HG03108 (cell line): Measurements from ENCODE around the gene NKD2.

Experiments
- ATAC-seq: cut with Tn5 transposase; IDR thresholded peaks from one replicate; pipeline ENCODE4 v1.9.1; 2021; ENCODE audit warnings: moderate library complexity; ENCODE audit not compliant: unreplicated experiment

Gene NKD2

GRCh38 chr5:1029282-1029944 is 20.8 kb downstream of the NKD2 start:
- ATAC-seq, result no peak

DNA sequence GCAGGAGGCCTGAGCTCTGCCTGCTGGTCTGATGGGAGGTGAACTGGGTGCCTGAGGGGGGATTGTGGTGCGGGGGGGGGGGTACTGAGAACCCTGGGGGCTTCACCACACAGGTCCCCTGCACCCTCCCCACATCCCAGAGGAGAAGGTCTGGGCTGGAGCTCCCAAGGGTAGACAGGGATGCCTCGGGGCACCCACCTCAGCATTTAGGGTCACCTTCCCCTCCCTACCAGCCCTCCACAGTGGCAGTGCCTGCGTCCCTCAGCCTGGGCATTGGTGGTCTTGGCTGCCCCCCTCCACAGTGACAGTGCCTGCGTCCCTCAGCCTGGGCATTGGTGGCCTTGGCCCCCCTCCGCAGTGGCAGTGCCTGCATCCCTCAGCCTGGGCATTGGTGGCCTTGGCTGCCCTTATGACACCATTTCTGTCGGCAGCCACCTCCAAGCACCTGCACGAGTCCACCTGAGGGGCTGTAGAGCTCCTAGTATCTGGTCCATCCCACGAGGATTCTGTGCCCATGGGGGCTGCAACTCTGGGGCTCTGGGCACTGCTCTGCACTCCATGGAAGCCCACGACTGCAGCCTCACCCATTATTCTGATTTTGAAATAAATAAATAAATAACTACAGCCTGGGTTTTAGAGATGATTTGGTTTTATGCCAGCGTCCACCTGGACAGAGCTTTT is 21.5 kb downstream of the NKD2 start:
- ATAC-seq, result no peak

DNA sequence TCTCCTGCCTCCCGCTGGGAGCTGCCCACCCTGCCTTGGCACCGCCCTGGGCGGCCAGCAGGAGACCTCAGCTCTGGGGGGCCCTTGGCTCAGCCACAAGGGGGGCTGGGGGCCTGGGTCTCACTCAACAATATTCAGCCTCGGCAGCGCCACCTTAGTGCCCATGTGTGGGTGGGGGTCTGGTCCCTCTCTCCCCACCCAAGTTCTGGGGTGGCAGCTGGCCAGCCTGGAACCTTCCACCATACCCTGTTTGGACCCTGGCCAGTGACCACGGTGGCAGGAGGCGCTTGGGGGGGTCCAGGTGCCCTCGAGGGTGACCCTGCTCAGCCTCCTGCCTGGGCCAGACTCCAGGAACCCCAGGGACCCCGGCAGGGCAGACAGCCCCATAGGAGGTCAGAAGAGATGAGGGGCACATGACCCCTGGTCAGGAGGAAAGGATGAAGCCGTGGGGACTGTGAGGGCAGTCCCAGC is 22.2 kb downstream of the NKD2 start:
- no peak for ATAC-seq

- ATAC-seq, result no peak
These were observed 22.8 kb downstream of the NKD2 start for GRCh38 chr5:1031306-1031959.

- no peak for ATAC-seq
These were observed 23.4 kb downstream of the NKD2 start for GRCh38 chr5:1032011-1032410.

DNA sequence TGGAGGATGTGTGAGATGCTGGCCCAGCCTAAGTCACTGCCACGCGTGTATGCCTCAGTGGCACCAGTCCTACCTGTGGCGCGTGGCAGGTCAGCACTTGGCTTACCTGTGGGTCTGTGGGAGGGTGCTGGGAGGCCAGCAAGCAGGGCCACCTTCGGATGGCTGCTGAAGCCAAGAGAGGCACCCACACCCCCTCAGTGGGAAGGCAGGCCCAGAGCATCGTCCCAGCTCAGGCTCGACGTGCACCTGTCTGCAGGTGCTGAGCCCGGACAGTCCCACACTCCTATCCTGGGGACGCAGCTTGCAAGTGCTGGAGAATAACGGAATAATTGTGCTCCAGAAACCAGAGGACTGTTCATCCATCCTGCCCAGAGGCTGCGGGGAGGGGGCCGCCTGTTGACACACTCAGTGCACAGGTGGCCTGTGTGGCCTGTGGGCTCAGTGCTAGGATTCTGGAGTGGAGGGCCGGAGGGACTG is 24.0 kb downstream of the NKD2 start:
- ATAC-seq, result no peak

GRCh38 chr5:1033178-1033577 is 24.6 kb downstream of the NKD2 start:
- no peak for ATAC-seq

DNA sequence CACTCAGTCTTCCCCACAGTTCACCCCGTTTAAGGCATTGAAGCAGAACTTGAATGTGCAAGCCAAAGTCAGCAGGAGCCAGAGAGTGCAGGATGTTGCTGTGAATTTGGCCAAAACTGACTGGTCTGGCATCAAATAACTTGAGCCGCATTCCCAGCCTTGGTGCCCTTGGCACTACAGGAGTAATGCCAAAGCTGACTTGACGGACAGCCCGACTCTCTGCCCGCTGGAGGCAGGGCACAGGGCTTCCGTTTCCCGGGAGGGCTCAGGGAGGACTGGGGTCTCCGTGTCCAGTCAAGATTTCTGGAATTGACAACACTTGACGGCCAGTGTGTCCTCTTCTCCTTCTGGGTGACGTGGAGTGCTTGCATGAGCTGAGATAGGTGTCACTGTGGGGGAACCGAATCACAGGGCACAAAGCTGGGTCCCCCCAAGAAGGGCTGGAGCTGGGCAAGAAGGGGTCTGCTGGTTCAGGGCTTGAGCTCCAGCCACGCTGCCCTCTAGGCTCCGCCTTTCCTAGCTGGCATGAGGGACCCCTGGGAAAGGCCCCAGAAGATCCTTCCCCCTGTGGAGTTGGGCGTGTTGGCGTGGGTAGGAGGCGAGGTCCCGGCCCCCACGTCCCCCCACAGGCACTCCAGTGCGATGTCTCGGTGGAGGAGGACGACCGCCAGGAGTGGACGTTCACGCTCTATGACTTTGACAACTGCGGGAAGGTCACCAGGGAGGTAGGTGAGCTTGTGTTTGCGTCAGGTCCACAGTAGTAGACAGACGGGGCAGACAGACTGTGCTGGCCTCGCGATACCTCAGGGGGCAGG is 25.2 kb downstream of the NKD2 start:
- no peak for ATAC-seq

GRCh38 chr5:1034421-1034905 is 25.9 kb downstream of the NKD2 start:
- no peak for ATAC-seq

GRCh38 chr5:1034986-1035385 is 26.4 kb downstream of the NKD2 start:
- ATAC-seq, result no peak

- no peak for ATAC-seq
These were observed 27.1 kb downstream of the NKD2 start for GRCh38 chr5:1035421-1036405.

- no peak for ATAC-seq
These were observed 28.0 kb downstream of the NKD2 start for GRCh38 chr5:1036504-1037122.

DNA sequence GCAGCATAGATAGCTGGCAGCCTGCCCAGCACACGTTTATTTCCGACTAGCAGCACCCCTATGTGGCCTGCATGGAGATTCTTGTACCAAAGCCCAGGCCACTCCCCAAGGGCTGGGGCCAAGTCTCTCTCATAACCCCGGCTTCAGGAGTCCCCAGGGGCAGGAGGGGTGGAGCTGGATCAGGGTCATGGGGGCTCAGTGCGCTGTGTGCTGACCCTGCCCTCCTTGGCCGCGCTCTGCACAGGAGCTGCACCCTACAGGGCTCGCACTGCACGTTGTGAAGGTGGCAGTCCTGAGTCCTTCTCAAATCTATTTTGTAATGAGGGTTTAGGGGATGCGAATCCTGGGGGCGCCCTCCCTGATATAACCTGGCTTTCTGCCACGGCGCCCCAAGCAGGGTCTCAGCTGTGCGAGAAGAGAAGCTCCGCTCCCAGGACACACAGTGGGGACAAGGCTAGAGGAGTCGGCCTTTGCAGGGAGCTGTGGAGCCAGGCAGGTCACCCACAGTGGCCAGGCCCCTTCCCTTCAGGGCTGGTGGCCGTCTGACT is 28.6 kb downstream of the NKD2 start:
- no peak for ATAC-seq

GRCh38 chr5:1037671-1038416 is 29.2 kb downstream of the NKD2 start:
- no peak for ATAC-seq

- ATAC-seq, result no peak
These were observed 30.0 kb downstream of the NKD2 start for GRCh38 chr5:1038417-1039209.

GRCh38 chr5:1039210-1039548 is 30.6 kb downstream of the NKD2 start:
- no peak for ATAC-seq

DNA sequence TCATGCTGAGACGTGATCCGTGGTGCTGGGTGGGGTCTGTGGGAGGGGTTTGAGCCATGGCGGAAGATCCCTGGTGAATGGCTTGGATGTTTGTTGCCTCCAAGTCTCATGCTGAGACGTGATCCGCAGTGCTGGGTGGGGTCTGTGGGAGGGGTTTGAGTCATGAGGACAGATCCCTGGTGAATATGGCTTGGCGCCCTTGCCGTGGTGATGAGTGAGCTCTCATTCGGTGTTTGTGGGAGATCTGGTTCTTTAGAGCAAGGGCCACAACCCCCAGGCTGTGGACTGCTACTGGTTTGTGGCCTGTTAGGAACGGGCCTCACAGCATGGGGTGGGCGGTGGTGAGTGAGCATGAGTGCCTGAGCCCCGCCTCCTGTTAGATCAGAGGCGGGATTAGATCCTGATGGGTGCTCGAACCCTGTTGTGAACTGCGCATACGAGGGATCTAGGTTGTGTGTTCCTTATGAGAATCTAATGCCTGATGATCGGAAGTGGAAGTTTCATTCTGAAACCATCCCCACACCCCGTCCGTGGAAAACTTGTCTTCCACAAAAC is 31.2 kb downstream of the NKD2 start:
- ATAC-seq, result no peak
